H9 (cell line): ENCODE data around the gene ALOX12B. TPM values are rescaled to one million over a fixed set of nuclear protein-coding genes. Genes with fewer than 3 reads are reported as not detected.

ENCODE experiments used
- DNase-seq: peaks from one replicate; pipeline ENCODE4 v3.0.0-alpha.2; 2017
- H2AFZ ChIP-seq: one replicate; pipeline ENCODE4 v1.6.1; 2013; ENCODE audit warnings: mild to moderate bottlenecking, low read length, control low read depth, moderate library complexity
- H2AK5ac ChIP-seq: 2 replicates; pipeline ENCODE4 v1.6.1; 2013; ENCODE audit warnings: low read length, control low read depth, mixed read lengths; ENCODE audit not compliant: insufficient read length
- H2BK120ac ChIP-seq: one replicate; pipeline ENCODE4 v1.6.1; 2013; ENCODE audit warnings: low read depth, mild to moderate bottlenecking, low read length, control low read depth, inconsistent platforms; ENCODE audit not compliant: poor library complexity, severe bottlenecking
- H2BK12ac ChIP-seq: 2 replicates; pipeline ENCODE4 v1.6.1; 2013; ENCODE audit warnings: low read length, control low read depth, mixed read lengths, low read depth; ENCODE audit not compliant: insufficient read length
- H2BK15ac ChIP-seq: 2 replicates; pipeline ENCODE4 v1.6.1; 2013; ENCODE audit warnings: low read depth, low read length, control low read depth
- H2BK20ac ChIP-seq: one replicate; pipeline ENCODE4 v1.6.1; 2013; ENCODE audit warnings: low read depth, mild to moderate bottlenecking, low read length, control low read depth, inconsistent platforms; ENCODE audit not compliant: poor library complexity, severe bottlenecking
- H2BK5ac ChIP-seq: 2 replicates; pipeline ENCODE4 v1.6.1; 2013; ENCODE audit warnings: low read length, control low read depth, mixed read lengths; ENCODE audit not compliant: insufficient read length
- H3K14ac ChIP-seq: 2 replicates; pipeline ENCODE4 v1.6.1; 2013; ENCODE audit warnings: low read length, control low read depth; ENCODE audit not compliant: insufficient read depth
- H3K18ac ChIP-seq: 2 replicates; pipeline ENCODE4 v1.6.1; 2013; ENCODE audit warnings: low read depth, mild to moderate bottlenecking, mixed read lengths, low read length, control low read depth; ENCODE audit not compliant: insufficient read length
- H3K23ac ChIP-seq: 2 replicates; pipeline ENCODE4 v1.6.1; 2013; ENCODE audit warnings: low read length, control low read depth, mixed read lengths, low read depth; ENCODE audit not compliant: insufficient read length
- H3K23me2 ChIP-seq: 2 replicates; pipeline ENCODE4 v1.6.1; 2013; ENCODE audit warnings: low read depth, mild to moderate bottlenecking, mixed read lengths, low read length, control low read depth; ENCODE audit not compliant: insufficient read length, poor library complexity, severe bottlenecking
- H3K27ac ChIP-seq: 2 replicates; pipeline ENCODE4 v1.5.1; 2013; ENCODE audit warnings: low read length, control low read depth, mixed read lengths, low read depth; ENCODE audit not compliant: insufficient read length
- H3K27me3 ChIP-seq: 2 replicates; pipeline ENCODE4 v1.6.1; 2013; ENCODE audit warnings: low read length, control low read depth, inconsistent platforms; ENCODE audit not compliant: insufficient read depth
- H3K4ac ChIP-seq: 2 replicates; pipeline ENCODE4 v1.6.1; 2013; ENCODE audit warnings: low read depth, mild to moderate bottlenecking, control low read depth, inconsistent platforms, low read length, moderate library complexity
- H3K4me1 ChIP-seq: 2 replicates; pipeline ENCODE4 v1.6.1; 2013; ENCODE audit warnings: low read length, control low read depth, inconsistent platforms; ENCODE audit not compliant: insufficient read depth
- H3K4me2 ChIP-seq: 2 replicates; pipeline ENCODE4 v1.6.1; 2013; ENCODE audit warnings: low read length, control low read depth, mixed read lengths; ENCODE audit not compliant: insufficient read length, insufficient read depth
- H3K56ac ChIP-seq: 2 replicates; pipeline ENCODE4 v1.6.1; 2013; ENCODE audit warnings: low read depth, mild to moderate bottlenecking, mixed read lengths, low read length, control low read depth; ENCODE audit not compliant: insufficient read length
- H3K79me1 ChIP-seq: 2 replicates; pipeline ENCODE4 v1.6.1; 2013; ENCODE audit warnings: low read depth, mild to moderate bottlenecking, moderate library complexity, low read length, control low read depth, inconsistent platforms; ENCODE audit not compliant: insufficient read depth, poor library complexity, severe bottlenecking
- H3K79me2 ChIP-seq: 2 replicates; pipeline ENCODE4 v1.6.1; 2013; ENCODE audit warnings: low read length, control low read depth, inconsistent platforms; ENCODE audit not compliant: insufficient read depth
- H3K9ac ChIP-seq: 2 replicates; pipeline ENCODE4 v1.6.1; 2013; ENCODE audit warnings: low read length, control low read depth, mixed read lengths; ENCODE audit not compliant: insufficient read length; ENCODE audit errors: extremely low read depth
- H3K9me3 ChIP-seq: one replicate; pipeline ENCODE4 v1.6.1; 2013; ENCODE audit warnings: low read depth, low read length, inconsistent platforms; ENCODE audit not compliant: control insufficient read depth
- H3T11ph ChIP-seq: one replicate; pipeline ENCODE4 v1.6.1; 2013; ENCODE audit warnings: mild to moderate bottlenecking, low read length, control low read depth, inconsistent platforms
- H4K20me1 ChIP-seq: one replicate; pipeline ENCODE4 v1.6.1; 2013; ENCODE audit not compliant: control insufficient read depth, insufficient read length, insufficient read depth
- H4K5ac ChIP-seq: 2 replicates; pipeline ENCODE4 v1.6.1; 2013; ENCODE audit warnings: low read depth, mild to moderate bottlenecking, mixed read lengths, low read length, control low read depth; ENCODE audit not compliant: insufficient read length
- H4K8ac ChIP-seq: replicated peaks from 2 replicates; pipeline ENCODE4 v1.6.1; 2013; ENCODE audit warnings: low read length, control low read depth, mixed read lengths, low read depth; ENCODE audit not compliant: insufficient read length
- H4K91ac ChIP-seq: 2 replicates; pipeline ENCODE4 v1.6.1; 2013; ENCODE audit warnings: low read depth, mild to moderate bottlenecking, moderate library complexity, mixed read lengths, low read length, control low read depth; ENCODE audit not compliant: insufficient read length
- H3K27ac Mint-ChIP-seq, 3 experiments: 2 replicates in 2 of 3; 3 replicates in 1 of 3; pipeline ENCODE4 v1.8.0; 2020 to 2021; ENCODE audit warnings: mixed read lengths in 3 of 3, mild to moderate bottlenecking in 1 of 3, moderate library complexity in 1 of 3
- H3K27me3 Mint-ChIP-seq: 2 replicates; pipeline ENCODE4 v1.8.0; 2021; ENCODE audit warnings: low read depth, mild to moderate bottlenecking, moderate library complexity, mixed read lengths
- H3K36me3 Mint-ChIP-seq, 3 experiments: 2 replicates in 2 of 3; 3 replicates in 1 of 3; pipeline ENCODE4 v1.8.0; 2020 to 2021; ENCODE audit warnings: low read depth in 3 of 3, mixed read lengths in 3 of 3; ENCODE audit not compliant: insufficient read depth in 1 of 3
- H3K4me1 Mint-ChIP-seq, 2 experiments: 2 replicates each; pipeline ENCODE4 v1.8.0; 2020; ENCODE audit warnings: mixed read lengths in 2 of 2
- H3K4me3 Mint-ChIP-seq, 2 experiments: 2 replicates in 1 of 2; 3 replicates in 1 of 2; pipeline ENCODE4 v1.8.0; 2020 to 2021; ENCODE audit warnings: mild to moderate bottlenecking in 2 of 2, mixed read lengths in 2 of 2, moderate library complexity in 1 of 2
- H3K9me3 Mint-ChIP-seq, 2 experiments: 2 replicates in 1 of 2; 3 replicates in 1 of 2; pipeline ENCODE4 v1.8.0; 2020; ENCODE audit warnings: mild to moderate bottlenecking in 2 of 2, mixed read lengths in 2 of 2, moderate library complexity in 1 of 2
- WGBS: extraction: QIAGEN DNeasy Blood & Tissue Kit; methylation state at CpG from one replicate; pipeline ENCODE4 v1.1.7; 2013; ENCODE audit warnings: missing lambda C conversion rate, low lambda C conversion rate, mixed read lengths; ENCODE audit not compliant: insufficient read length; ENCODE audit errors: extremely low coverage; 5-methylcytosine and 5-hydroxymethylcytosine counted together
- total RNA-seq: library from RNA; stranded (reverse); gene quantifications from 2 replicates; pipeline ENCODE4 v1.2.1, GENCODE V29; 2021
- TF ChIP-seq, protein P1 (sequence below): fragments of 200-600 bp; sonication (generic); conservative IDR thresholded peaks from 3 replicates; pipeline ENCODE4 v1.8.0; 2021; ENCODE audit warnings: antibody characterized with exemption, mild to moderate bottlenecking

The ALOX12B gene
- total RNA-seq, 1 experiment from 2014 or later, result 1.2 TPM

GRCh38 chr17:8081876-8082275 is 5.6 kb downstream of the ALOX12B start:
- Histone ChIP-seq H4K20me1 (no peaks in the 10 kb centered on the region), H3K23ac (no peak overlapping the region), H2AFZ (no peak overlapping the region), H3K14ac (no peak overlapping the region), H3K4me2 (no peak overlapping the region), H2BK5ac (no peak overlapping the region), H3K4ac (no peak overlapping the region), H3K9me3 (no peaks in the 10 kb centered on the region), H2BK12ac (no peak overlapping the region), H3K79me1 (no peaks in the 10 kb centered on the region), H3K23me2 (peaks cover 10% of the 10 kb centered on the region), H4K8ac (no peak overlapping the region), H2BK15ac (no peak overlapping the region), H2BK120ac (no peak overlapping the region), H3K27ac (no peak overlapping the region), H2BK20ac (no peak overlapping the region), H4K91ac (no peak overlapping the region), H3K27me3 (peaks cover 3% of the 10 kb centered on the region; the same call in 1 of the 2 replicates), H2AK5ac (no peak overlapping the region), H3K79me2 (no peaks in the 10 kb centered on the region), H3K18ac (no peak overlapping the region), H4K5ac (no peak overlapping the region), H3T11ph (no peak overlapping the region), H3K9ac (no peak overlapping the region), H3K56ac (no peak overlapping the region), H3K4me1 (no peaks in the 10 kb centered on the region; the same call in 1 of the 2 replicates)
- no CpG with 5 or more reads among the region's 3 CpGs for WGBS
- H3K4me3 Mint-ChIP-seq, result no peak overlapping the region; a peak in 1 of 5 replicates
- TF ChIP-seq, protein P1, sequence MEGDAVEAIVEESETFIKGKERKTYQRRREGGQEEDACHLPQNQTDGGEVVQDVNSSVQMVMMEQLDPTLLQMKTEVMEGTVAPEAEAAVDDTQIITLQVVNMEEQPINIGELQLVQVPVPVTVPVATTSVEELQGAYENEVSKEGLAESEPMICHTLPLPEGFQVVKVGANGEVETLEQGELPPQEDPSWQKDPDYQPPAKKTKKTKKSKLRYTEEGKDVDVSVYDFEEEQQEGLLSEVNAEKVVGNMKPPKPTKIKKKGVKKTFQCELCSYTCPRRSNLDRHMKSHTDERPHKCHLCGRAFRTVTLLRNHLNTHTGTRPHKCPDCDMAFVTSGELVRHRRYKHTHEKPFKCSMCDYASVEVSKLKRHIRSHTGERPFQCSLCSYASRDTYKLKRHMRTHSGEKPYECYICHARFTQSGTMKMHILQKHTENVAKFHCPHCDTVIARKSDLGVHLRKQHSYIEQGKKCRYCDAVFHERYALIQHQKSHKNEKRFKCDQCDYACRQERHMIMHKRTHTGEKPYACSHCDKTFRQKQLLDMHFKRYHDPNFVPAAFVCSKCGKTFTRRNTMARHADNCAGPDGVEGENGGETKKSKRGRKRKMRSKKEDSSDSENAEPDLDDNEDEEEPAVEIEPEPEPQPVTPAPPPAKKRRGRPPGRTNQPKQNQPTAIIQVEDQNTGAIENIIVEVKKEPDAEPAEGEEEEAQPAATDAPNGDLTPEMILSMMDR, result no peak
- H3K9me3 Mint-ChIP-seq, result peaks cover 4 to 9% of the 10 kb centered on the region in 2 experiments; a peak in 2 of 5 replicates
- peaks cover 0 to 10% (median 0%) of the 10 kb centered on the region in 3 experiments; a peak in 1 of 7 replicates for H3K36me3 Mint-ChIP-seq
- no peak for DNase-seq
- peaks cover 10% of the 10 kb centered on the region in 2 experiments for H3K4me1 Mint-ChIP-seq
- peaks cover 61% of the 10 kb centered on the region for H3K27me3 Mint-ChIP-seq
- H3K27ac Mint-ChIP-seq, result no peak overlapping the region; a peak in 1 of 7 replicates
